Endodermal cell (in vitro differentiated cells): Measurements from ENCODE around the gene LRSAM1. TPM values are rescaled to one million over a fixed set of nuclear protein-coding genes. Genes with fewer than 3 reads are reported as not detected.

Experiments
- DNase-seq: peaks from one replicate; pipeline ENCODE4 v3.0.0-alpha.2; 2017
- H3K27ac ChIP-seq: 2 replicates; pipeline ENCODE4 v1.5.1; 2013; ENCODE audit warnings: mild to moderate bottlenecking, low read depth, low read length, moderate library complexity
- H3K27me3 ChIP-seq: 2 replicates; pipeline ENCODE4 v1.6.1; 2013; ENCODE audit warnings: mild to moderate bottlenecking, low read length, moderate library complexity; ENCODE audit not compliant: insufficient read depth, control insufficient read depth, poor library complexity, severe bottlenecking
- H3K36me3 ChIP-seq: 2 replicates; pipeline ENCODE4 v1.7.0; 2013; ENCODE audit warnings: mild to moderate bottlenecking, low read length, moderate library complexity; ENCODE audit not compliant: control insufficient read depth, insufficient read depth
- H3K4me1 ChIP-seq: one replicate; pipeline ENCODE4 v1.7.0; 2013; ENCODE audit warnings: low read length; ENCODE audit not compliant: control insufficient read depth, insufficient read depth
- H3K4me3 ChIP-seq: 2 replicates; pipeline ENCODE4 v1.5.1; 2013; ENCODE audit warnings: mild to moderate bottlenecking, low read length, moderate library complexity
- H3K9ac ChIP-seq: 2 replicates; pipeline ENCODE4 v1.6.1; 2013; ENCODE audit warnings: mild to moderate bottlenecking, low read length, moderate library complexity; ENCODE audit not compliant: poor library complexity, severe bottlenecking; ENCODE audit errors: extremely low read depth
- H3K9me3 ChIP-seq: 2 replicates; pipeline ENCODE4 v1.6.1; 2013; ENCODE audit warnings: mild to moderate bottlenecking, low read length, moderate library complexity; ENCODE audit not compliant: control insufficient read depth
- H3K27ac Mint-ChIP-seq: 2 replicates; pipeline ENCODE4 v1.8.0; 2020; ENCODE audit warnings: mixed read lengths
- H3K27me3 Mint-ChIP-seq: 2 replicates; pipeline ENCODE4 v1.8.0; 2021; ENCODE audit warnings: mild to moderate bottlenecking, mixed read lengths; ENCODE audit not compliant: insufficient read depth
- H3K36me3 Mint-ChIP-seq: 2 replicates; pipeline ENCODE4 v1.8.0; 2020; ENCODE audit warnings: low read depth, mixed read lengths
- H3K4me1 Mint-ChIP-seq: 2 replicates; pipeline ENCODE4 v1.8.0; 2020; ENCODE audit warnings: mixed read lengths
- H3K4me3 Mint-ChIP-seq: 2 replicates; pipeline ENCODE4 v1.8.0; 2020; ENCODE audit warnings: mild to moderate bottlenecking, moderate library complexity, mixed read lengths
- H3K9me3 Mint-ChIP-seq: 2 replicates; pipeline ENCODE4 v1.8.0; 2020; ENCODE audit warnings: mild to moderate bottlenecking, mixed read lengths
- WGBS, 2 experiments: methylation state at CpG; one replicate each; pipeline versions ENCODE4 v1.1.5 to v1.1.7; 2013; ENCODE audit warnings: missing lambda C conversion rate in 2 of 2, mixed read lengths in 1 of 2; ENCODE audit not compliant: insufficient coverage in 1 of 2, insufficient read length in 1 of 2; 5-methylcytosine and 5-hydroxymethylcytosine counted together
- total RNA-seq, 2 donors: library from RNA; stranded (reverse); fragmentation: NEBNext Ultra II Directional in 1 of 2; extraction: Animal tissue kit (Norgen Biotek cat#: 25700) in 1 of 2; gene quantifications; 2 replicates in 1 of 2; 3 replicates in 1 of 2; pipeline ENCODE4 v1.2.1, GENCODE V29; 2021
- TF ChIP-seq, protein P1 (sequence below): fragments of 200-600 bp; sonication (generic); conservative IDR thresholded peaks from 2 replicates; pipeline ENCODE4 v1.5.0; 2021; ENCODE audit warnings: antibody characterized with exemption, mild to moderate bottlenecking

Gene LRSAM1
- total RNA-seq, 2 donors from 2014 or later = 18.4 to 19.8 TPM

DNA sequence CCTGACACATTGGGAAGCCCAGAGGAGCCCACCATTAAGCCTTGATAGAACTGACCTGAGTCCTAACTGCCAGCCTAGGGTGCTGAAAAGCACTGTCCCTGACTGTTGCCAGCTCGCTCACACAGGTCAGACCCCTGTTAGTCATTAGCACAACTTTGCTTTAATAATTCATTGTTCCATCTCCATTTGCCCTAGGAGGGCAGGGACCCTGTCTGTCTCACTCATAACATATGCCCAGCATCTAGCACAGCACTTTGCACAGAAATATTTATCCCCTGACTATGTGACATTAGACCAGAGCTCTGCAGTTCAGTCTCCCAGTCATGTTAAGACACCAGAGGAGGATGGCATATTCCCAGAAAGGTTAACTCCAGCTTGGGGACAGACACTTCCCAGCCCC is 99.0 kb downstream of the LRSAM1 start:
- no peak for DNase-seq
- no peak overlapping the region for H3K9ac ChIP-seq
- H3K27ac ChIP-seq = no peak overlapping the region
- H3K36me3 ChIP-seq = no peaks in the 10 kb centered on the region
- no peaks in the 10 kb centered on the region for H3K9me3 ChIP-seq
- H3K4me1 ChIP-seq = peaks cover 9% of the 10 kb centered on the region
- WGBS, 2 experiments = 80 to 96% methylated on average over 1 of the region's 1 CpG
- Mint-ChIP-seq H3K4me3 (no peak overlapping the region), H3K4me1 (peaks cover 19% of the 10 kb centered on the region), H3K27me3 (no peaks in the 10 kb centered on the region), H3K27ac (no peak overlapping the region), H3K36me3 (peaks cover 5% of the 10 kb centered on the region), H3K9me3 (no peaks in the 10 kb centered on the region)
- no peak overlapping the region for H3K4me3 ChIP-seq
- TF ChIP-seq, protein P1, sequence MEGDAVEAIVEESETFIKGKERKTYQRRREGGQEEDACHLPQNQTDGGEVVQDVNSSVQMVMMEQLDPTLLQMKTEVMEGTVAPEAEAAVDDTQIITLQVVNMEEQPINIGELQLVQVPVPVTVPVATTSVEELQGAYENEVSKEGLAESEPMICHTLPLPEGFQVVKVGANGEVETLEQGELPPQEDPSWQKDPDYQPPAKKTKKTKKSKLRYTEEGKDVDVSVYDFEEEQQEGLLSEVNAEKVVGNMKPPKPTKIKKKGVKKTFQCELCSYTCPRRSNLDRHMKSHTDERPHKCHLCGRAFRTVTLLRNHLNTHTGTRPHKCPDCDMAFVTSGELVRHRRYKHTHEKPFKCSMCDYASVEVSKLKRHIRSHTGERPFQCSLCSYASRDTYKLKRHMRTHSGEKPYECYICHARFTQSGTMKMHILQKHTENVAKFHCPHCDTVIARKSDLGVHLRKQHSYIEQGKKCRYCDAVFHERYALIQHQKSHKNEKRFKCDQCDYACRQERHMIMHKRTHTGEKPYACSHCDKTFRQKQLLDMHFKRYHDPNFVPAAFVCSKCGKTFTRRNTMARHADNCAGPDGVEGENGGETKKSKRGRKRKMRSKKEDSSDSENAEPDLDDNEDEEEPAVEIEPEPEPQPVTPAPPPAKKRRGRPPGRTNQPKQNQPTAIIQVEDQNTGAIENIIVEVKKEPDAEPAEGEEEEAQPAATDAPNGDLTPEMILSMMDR = no peak
- H3K27me3 ChIP-seq = no peaks in the 10 kb centered on the region

DNA sequence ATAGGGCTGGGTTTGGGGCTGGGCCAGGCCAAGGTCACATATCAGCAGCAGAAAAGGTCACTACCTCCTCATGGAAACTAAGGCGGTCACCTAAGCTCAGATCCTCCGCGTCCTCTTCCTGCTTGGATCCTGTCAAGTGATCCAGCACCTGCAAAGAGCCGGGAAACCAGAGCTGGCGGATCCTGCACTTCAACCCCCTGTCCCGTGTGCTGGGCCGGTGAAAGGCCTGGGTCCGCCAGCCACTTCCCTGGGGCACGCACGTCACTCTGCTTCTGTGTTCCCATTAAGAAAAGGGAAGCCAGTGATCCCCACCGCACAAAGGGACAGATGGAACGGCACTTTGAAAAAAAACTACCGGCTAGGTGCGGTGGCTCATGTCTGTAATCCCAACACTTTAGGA is 99.4 kb downstream of the LRSAM1 start:
- Histone ChIP-seq H3K9ac (no peak overlapping the region), H3K27ac (no peak overlapping the region), H3K9me3 (no peaks in the 10 kb centered on the region), H3K4me1 (peaks cover 12% of the 10 kb centered on the region), H3K4me3 (no peak overlapping the region), H3K36me3 (no peaks in the 10 kb centered on the region), H3K27me3 (no peaks in the 10 kb centered on the region)
- Mint-ChIP-seq H3K27me3 (no peaks in the 10 kb centered on the region), H3K4me3 (no peak overlapping the region), H3K4me1 (peaks cover 16% of the 10 kb centered on the region), H3K9me3 (no peaks in the 10 kb centered on the region), H3K36me3 (peaks cover 5% of the 10 kb centered on the region), H3K27ac (no peak overlapping the region)
- TF ChIP-seq, protein P1 = no peak
- DNase-seq = no peak
- WGBS, 2 experiments = 88 to 92% methylated on average over 11 to 14 of the region's 14 CpGs

Other genes starting within 250 kb of the LRSAM1 start
- 10 to 100 TPM in 1 of 2 donors, 1 to 10 TPM in 1; 7.2 to 12.8 TPM for gene GARNL3, start 186.7 kb upstream of the LRSAM1 start, total RNA-seq
- gene SLC2A8, start 54.3 kb upstream of the LRSAM1 start, total RNA-seq = 10 to 100 TPM; 33.6 to 40.3 TPM
- 1 to 10 TPM; 7.4 to 9.1 TPM for gene ZNF79, start 27.1 kb upstream of the LRSAM1 start, total RNA-seq
- 1,000 to 10,000 TPM; 1,241 to 1,436 TPM for gene RPL12, start 104 bp upstream of the LRSAM1 start, total RNA-seq
- gene STXBP1, start 160.8 kb downstream of the LRSAM1 start, total RNA-seq = 10 to 100 TPM; 27.8 to 46.8 TPM